MCF 10A (cell line): ENCODE data around the gene NUBPL. TPM values are rescaled to one million over a fixed set of nuclear protein-coding genes. Genes with fewer than 3 reads are reported as not detected.

Experiments
- BruUV-seq: library from RNA; stranded (reverse); fragments of 400-500 nt; replicated peaks from 2 replicates; lab custom pipeline; 2021; lab: Mats Ljungman, UMichigan
- CTCF ChIA-PET: fragments of 300-600 bp; sonication (Branson Sonifier 250); formaldehyde crosslinking; extraction: SDS; loops from one replicate; lab custom pipeline; 2021; ENCODE audit warnings: antibody characterized with exemption, inconsistent platforms; lab: Yijun Ruan, JAX
- POLR2A ChIA-PET: fragments of 300-600, 350-650 bp; sonication (Branson Sonifier 250); formaldehyde crosslinking; extraction: SDS; loops from one replicate; lab custom pipeline; 2020; ENCODE audit warnings: antibody characterized with exemption, inconsistent platforms; lab: Yijun Ruan, JAX
- DNase-seq: peaks from one replicate; pipeline ENCODE4 v3.0.0-alpha.2; 2018; ENCODE audit not compliant: unreplicated experiment
- H3K27ac Mint-ChIP-seq: one replicate; pipeline ENCODE4 v1.8.0; 2022; ENCODE audit warnings: mild to moderate bottlenecking, low read depth, mixed read lengths; ENCODE audit not compliant: unreplicated experiment
- H3K27me3 Mint-ChIP-seq: one replicate; pipeline ENCODE4 v1.8.0; 2022; ENCODE audit warnings: mixed read lengths; ENCODE audit not compliant: insufficient read depth, unreplicated experiment
- H3K36me3 Mint-ChIP-seq: one replicate; pipeline ENCODE4 v1.8.0; 2022; ENCODE audit warnings: mild to moderate bottlenecking, moderate library complexity, mixed read lengths; ENCODE audit not compliant: insufficient read depth, unreplicated experiment
- H3K4me1 Mint-ChIP-seq: one replicate; pipeline ENCODE4 v1.8.0; 2022; ENCODE audit warnings: mixed read lengths; ENCODE audit not compliant: insufficient read depth, unreplicated experiment
- H3K4me3 Mint-ChIP-seq: one replicate; pipeline ENCODE4 v1.8.0; 2022; ENCODE audit warnings: mild to moderate bottlenecking, moderate library complexity, mixed read lengths; ENCODE audit not compliant: unreplicated experiment
- H3K9me3 Mint-ChIP-seq: one replicate; pipeline ENCODE4 v1.8.0; 2022; ENCODE audit warnings: mixed read lengths; ENCODE audit not compliant: unreplicated experiment
- intact Hi-C: fragments of 100-400 bp; cut with micrococcal nuclease; formaldehyde crosslinking; loops from 2 replicates; pipeline ENCODE4 v1.14.1; 2022
- total RNA-seq: library from RNA; stranded (reverse); gene quantifications from 2 replicates; pipeline ENCODE4 v1.2.3, GENCODE V29; 2022
- TF ChIP-seq, protein P1 (sequence below): fragments of 200-600 bp; IDR thresholded peaks from one replicate; pipeline ENCODE4 v1.8.0; 2022; ENCODE audit warnings: antibody characterized with exemption, mild to moderate bottlenecking; ENCODE audit not compliant: unreplicated experiment

NUBPL gene
- total RNA-seq, 1 experiment from 2014 or later, result 12.3 TPM

- Mint-ChIP-seq H3K27ac (no peak overlapping the region), H3K4me1 (peaks cover 16% of the 10 kb centered on the region), H3K4me3 (no peak overlapping the region), H3K27me3 (no peaks in the 10 kb centered on the region), H3K9me3 (no peaks in the 10 kb centered on the region), H3K36me3 (no peaks in the 10 kb centered on the region)
- ChIA-PET CTCF (no interaction called here), POLR2A (no interaction called here)
- TF ChIP-seq, protein P1, sequence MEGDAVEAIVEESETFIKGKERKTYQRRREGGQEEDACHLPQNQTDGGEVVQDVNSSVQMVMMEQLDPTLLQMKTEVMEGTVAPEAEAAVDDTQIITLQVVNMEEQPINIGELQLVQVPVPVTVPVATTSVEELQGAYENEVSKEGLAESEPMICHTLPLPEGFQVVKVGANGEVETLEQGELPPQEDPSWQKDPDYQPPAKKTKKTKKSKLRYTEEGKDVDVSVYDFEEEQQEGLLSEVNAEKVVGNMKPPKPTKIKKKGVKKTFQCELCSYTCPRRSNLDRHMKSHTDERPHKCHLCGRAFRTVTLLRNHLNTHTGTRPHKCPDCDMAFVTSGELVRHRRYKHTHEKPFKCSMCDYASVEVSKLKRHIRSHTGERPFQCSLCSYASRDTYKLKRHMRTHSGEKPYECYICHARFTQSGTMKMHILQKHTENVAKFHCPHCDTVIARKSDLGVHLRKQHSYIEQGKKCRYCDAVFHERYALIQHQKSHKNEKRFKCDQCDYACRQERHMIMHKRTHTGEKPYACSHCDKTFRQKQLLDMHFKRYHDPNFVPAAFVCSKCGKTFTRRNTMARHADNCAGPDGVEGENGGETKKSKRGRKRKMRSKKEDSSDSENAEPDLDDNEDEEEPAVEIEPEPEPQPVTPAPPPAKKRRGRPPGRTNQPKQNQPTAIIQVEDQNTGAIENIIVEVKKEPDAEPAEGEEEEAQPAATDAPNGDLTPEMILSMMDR, result no peak
- DNase-seq, result no peak
- BruUV-seq, result no TSS peak
- intact Hi-C loops, result no loop called here
Measured at GRCh38 chr14:31897581-31898186, 336.5 kb downstream of the NUBPL start.

DNA sequence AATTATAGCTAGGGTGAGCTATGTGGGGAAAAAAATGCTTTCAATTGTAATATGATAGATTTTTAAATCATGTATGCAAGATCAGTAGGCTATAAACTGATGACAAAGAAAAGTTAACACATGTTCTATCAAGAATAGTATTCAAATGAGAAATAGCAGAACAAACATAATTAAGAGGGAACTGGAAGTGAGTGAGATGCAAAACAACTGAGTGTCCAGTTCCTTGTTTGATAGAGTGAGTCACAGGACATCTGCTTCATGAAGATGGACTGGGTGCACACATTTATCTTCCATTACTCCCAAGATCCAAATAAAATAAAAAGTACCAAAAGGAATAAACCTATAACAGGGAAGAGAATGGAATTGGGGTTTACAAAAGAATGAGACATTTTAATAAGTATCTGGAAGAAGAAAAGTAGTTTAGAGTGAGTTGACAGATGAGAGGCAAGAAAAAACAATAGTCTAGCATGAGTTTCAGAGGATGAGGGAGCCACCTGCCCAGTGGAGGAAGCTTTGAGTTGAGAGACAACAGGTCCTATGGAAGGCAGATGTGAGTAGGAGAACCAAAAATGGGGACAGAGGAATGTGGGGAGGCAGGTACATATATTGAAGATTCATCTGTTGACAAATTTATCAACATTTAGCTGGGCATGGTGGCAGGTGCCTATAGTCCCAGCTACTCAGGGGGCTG is 337.8 kb downstream of the NUBPL start:
- peaks cover 16% of the 10 kb centered on the region for H3K4me1 Mint-ChIP-seq
- TF ChIP-seq, protein P1, result no peak
- ChIA-PET POLR2A (interaction anchor here (0.8 kb wide), 1 partner anchor 28 kb away, joined by 3 read pairs; no protein-coding TSS in a partner anchor), CTCF (no interaction called here)
- no TSS peak for BruUV-seq
- no peak overlapping the region for H3K27ac Mint-ChIP-seq
- no peaks in the 10 kb centered on the region for H3K36me3 Mint-ChIP-seq
- no peak overlapping the region for H3K4me3 Mint-ChIP-seq
- no peaks in the 10 kb centered on the region for H3K9me3 Mint-ChIP-seq
- intact Hi-C loops, result no loop called here
- H3K27me3 Mint-ChIP-seq, result no peaks in the 10 kb centered on the region
- no peak for DNase-seq

DNA sequence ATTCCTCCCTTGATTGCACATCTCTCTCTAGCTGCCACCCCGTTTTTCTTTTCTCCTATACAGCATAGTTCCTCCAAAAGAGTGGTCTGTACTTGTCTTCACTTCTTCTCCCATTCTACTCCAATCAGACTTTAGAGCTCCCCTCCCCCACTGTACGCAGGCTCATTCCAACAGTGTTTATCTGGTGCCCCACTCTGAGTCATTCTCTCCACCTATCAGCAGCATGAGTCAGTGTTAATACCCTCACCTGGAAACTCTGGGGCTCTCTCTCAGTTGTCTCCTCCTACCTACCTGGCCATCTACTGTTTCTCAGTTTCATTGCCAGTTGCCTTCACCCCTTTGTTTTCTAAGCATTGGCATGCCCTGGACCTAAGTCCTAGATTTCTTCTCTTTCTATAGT is 340.8 kb downstream of the NUBPL start:
- no peaks in the 10 kb centered on the region for H3K36me3 Mint-ChIP-seq
- no peaks in the 10 kb centered on the region for H3K9me3 Mint-ChIP-seq
- peak; percentile 68 for DNase-seq
- H3K4me1 Mint-ChIP-seq, result no peaks in the 10 kb centered on the region
- intact Hi-C loops, result loop anchor here (1.0 kb wide), 1 partner anchor 18 kb away; no protein-coding TSS in a partner anchor
- ChIA-PET CTCF (interaction anchor here (1.6 kb wide), 1 partner anchor 24 kb away, joined by 6 read pairs; no protein-coding TSS in a partner anchor), POLR2A (interaction anchor here (1.0 to 1.5 kb wide), 2 partner anchors 11 to 25 kb away, joined by 3 read pairs; no protein-coding TSS in a partner anchor)
- H3K4me3 Mint-ChIP-seq, result no peak overlapping the region
- no TSS peak for BruUV-seq
- TF ChIP-seq, protein P1, result no peak
- no peak overlapping the region for H3K27ac Mint-ChIP-seq
- H3K27me3 Mint-ChIP-seq, result no peaks in the 10 kb centered on the region

GRCh38 chr14:31902945-31903646 is 341.9 kb downstream of the NUBPL start:
- no peaks in the 10 kb centered on the region for H3K27me3 Mint-ChIP-seq
- BruUV-seq, result no TSS peak
- TF ChIP-seq, protein P1, result no peak
- intact Hi-C loops, result loop anchor here (1.0 kb wide), 1 partner anchor 19 kb away; no protein-coding TSS in a partner anchor
- POLR2A ChIA-PET, result interaction anchor here (1.5 kb wide), 1 partner anchor 24 kb away, joined by 3 read pairs; no protein-coding TSS in a partner anchor
- no peaks in the 10 kb centered on the region for H3K9me3 Mint-ChIP-seq
- CTCF ChIA-PET, result interaction anchor here (1.6 kb wide), 1 partner anchor 23 kb away, joined by 6 read pairs; no protein-coding TSS in a partner anchor
- H3K36me3 Mint-ChIP-seq, result no peaks in the 10 kb centered on the region
- no peak overlapping the region for H3K27ac Mint-ChIP-seq
- no peak overlapping the region for H3K4me3 Mint-ChIP-seq
- H3K4me1 Mint-ChIP-seq, result no peaks in the 10 kb centered on the region
- no peak for DNase-seq
